Measurements from ENCODE around the gene CD55. TPM values are rescaled to one million over a fixed set of nuclear protein-coding genes. Genes with fewer than 3 reads are reported as not detected.

The CD55 gene
- polyA plus RNA-seq, 1 of the 3 experiments (the other 2 are of a cell fraction), result 10.4 TPM

DNA sequence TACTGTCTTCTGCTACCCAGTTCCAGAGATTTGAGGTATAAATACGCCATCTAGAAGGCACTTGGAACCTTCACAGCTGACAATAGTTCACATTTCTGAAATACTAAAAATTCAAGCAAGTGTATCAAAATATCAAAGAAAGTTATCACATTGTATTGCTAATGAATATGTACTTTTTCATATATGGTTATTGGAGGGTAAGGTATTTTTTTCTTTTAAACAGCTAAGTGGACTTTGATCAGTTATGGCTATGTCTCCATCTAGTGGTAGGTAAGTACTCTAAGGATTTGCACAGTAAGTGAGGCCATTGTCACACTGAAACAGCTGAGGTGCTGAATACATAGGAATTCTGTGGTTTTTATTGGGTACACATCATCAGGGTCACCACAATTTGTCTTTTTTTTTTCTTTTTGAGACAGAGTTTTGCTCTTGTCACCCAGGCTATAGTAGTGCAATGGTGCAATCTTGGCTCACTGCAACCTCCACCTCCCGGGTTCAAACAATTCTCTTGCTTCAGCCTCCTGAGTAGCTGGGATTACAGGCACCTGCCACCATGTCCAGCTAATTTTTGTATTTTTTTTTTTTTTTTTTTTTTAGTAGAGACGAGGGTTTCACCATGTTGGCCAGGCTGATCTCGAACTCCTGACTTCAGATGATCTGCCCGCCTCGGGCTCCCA lies 83.5 kb downstream of the CD55 start:
- Histone ChIP-seq H3K27ac (ENCODE audit: low read depth in 2 of 2, low read length in 1 of 2) (no peak overlapping the region), H3K79me2 (ENCODE audit: insufficient read depth) (no peaks in the 10 kb centered on the region), H3K27me3 (ENCODE audit: insufficient read depth) (peaks cover 32% of the 10 kb centered on the region; the same call in 1 of the 2 replicates), H3K4me2 (no peak overlapping the region), H3F3A (replicated peaks; ENCODE audit: insufficient read depth) (peaks cover 3% of the 10 kb centered on the region), H3K9me3 (no peaks in the 10 kb centered on the region), H2AFZ (ENCODE audit: low read depth) (no peak overlapping the region), H3K9me2 (no peaks in the 10 kb centered on the region), H3K36me3 (replicated peaks in 1 of 2; ENCODE audit: control insufficient read depth in 1 of 2, insufficient read depth in 2 of 2, low read length in 1 of 2) (no peaks in the 10 kb centered on the region), H3K4me3 (ENCODE audit: low read depth in 2 of 2, low read length in 1 of 2) (no peak overlapping the region; a peak in 1 of 4 replicates), H3K9ac (no peak overlapping the region), H4K20me1 (ENCODE audit: insufficient read depth) (no peaks in the 10 kb centered on the region), H3K4me1 (ENCODE audit: control insufficient read depth in 1 of 2, insufficient read depth in 2 of 2, low read depth in 1 of 2, low read length in 1 of 2) (no peaks in the 10 kb centered on the region)
- CTCF ChIA-PET, result interaction anchor here (0.6 to 4.1 kb wide), 39 partner anchors 8 to 750 kb away, joined by 3 to 30 read pairs (median 3); partner anchors contain the start of gene C4BPB
- WGBS (ENCODE audit: low lambda C conversion rate), result 23% methylated on average over 6 of the region's 6 CpGs
- DNase-seq, result peak; percentile 52
- peak; percentile 93 for TF ChIP-seq CTCF (IDR thresholded peaks at IDR 0.05)
- TF ChIP-seq, protein P1, sequence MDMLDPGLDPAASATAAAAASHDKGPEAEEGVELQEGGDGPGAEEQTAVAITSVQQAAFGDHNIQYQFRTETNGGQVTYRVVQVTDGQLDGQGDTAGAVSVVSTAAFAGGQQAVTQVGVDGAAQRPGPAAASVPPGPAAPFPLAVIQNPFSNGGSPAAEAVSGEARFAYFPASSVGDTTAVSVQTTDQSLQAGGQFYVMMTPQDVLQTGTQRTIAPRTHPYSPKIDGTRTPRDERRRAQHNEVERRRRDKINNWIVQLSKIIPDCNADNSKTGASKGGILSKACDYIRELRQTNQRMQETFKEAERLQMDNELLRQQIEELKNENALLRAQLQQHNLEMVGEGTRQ (IDR thresholded peaks at IDR 0.05; ENCODE audit: borderline replicate concordance, low read depth, low read length), result no peak
- TF ChIP-seq CHD2 (IDR thresholded peaks at IDR 0.05; ENCODE audit: low read length, partially characterized antibody), result no peak
- TF ChIP-seq, protein P2, sequence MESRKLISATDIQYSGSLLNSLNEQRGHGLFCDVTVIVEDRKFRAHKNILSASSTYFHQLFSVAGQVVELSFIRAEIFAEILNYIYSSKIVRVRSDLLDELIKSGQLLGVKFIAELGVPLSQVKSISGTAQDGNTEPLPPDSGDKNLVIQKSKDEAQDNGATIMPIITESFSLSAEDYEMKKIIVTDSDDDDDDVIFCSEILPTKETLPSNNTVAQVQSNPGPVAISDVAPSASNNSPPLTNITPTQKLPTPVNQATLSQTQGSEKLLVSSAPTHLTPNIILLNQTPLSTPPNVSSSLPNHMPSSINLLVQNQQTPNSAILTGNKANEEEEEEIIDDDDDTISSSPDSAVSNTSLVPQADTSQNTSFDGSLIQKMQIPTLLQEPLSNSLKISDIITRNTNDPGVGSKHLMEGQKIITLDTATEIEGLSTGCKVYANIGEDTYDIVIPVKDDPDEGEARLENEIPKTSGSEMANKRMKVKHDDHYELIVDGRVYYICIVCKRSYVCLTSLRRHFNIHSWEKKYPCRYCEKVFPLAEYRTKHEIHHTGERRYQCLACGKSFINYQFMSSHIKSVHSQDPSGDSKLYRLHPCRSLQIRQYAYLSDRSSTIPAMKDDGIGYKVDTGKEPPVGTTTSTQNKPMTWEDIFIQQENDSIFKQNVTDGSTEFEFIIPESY (IDR thresholded peaks at IDR 0.05; ENCODE audit: borderline replicate concordance, low read depth), result no peak
- TF ChIP-seq RFX5 (IDR thresholded peaks at IDR 0.05; ENCODE audit: low read length), result no peak
- TF ChIP-seq RAD21 (IDR thresholded peaks at IDR 0.05; ENCODE audit: low read length), result peak; percentile 76
- no peak for TF ChIP-seq TEAD4 (IDR thresholded peaks at IDR 0.05; ENCODE audit: borderline replicate concordance, insufficient read depth)
- TF ChIP-seq GATA2 (CRISPR knock-in tag; IDR thresholded peaks at IDR 0.05), result no peak
- TF ChIP-seq, protein P3, sequence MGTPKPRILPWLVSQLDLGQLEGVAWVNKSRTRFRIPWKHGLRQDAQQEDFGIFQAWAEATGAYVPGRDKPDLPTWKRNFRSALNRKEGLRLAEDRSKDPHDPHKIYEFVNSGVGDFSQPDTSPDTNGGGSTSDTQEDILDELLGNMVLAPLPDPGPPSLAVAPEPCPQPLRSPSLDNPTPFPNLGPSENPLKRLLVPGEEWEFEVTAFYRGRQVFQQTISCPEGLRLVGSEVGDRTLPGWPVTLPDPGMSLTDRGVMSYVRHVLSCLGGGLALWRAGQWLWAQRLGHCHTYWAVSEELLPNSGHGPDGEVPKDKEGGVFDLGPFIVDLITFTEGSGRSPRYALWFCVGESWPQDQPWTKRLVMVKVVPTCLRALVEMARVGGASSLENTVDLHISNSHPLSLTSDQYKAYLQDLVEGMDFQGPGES (IDR thresholded peaks at IDR 0.05; ENCODE audit: low read depth, low read length), result no peak
- peak; percentile 61 for TF ChIP-seq SMC3 (IDR thresholded peaks at IDR 0.05; ENCODE audit: low read depth, low read length)
- TF ChIP-seq EP300 (IDR thresholded peaks at IDR 0.05; ENCODE audit: borderline replicate concordance in 1 of 2, low read depth in 1 of 2, low read length in 1 of 2), result no peak
- no peak for TF ChIP-seq ELF1 (IDR thresholded peaks at IDR 0.05)
- no peak for TF ChIP-seq GABPA (IDR thresholded peaks at IDR 0.05; ENCODE audit: low read depth)
- TF ChIP-seq SIN3A (IDR thresholded peaks at IDR 0.05; ENCODE audit: borderline replicate concordance, low read depth, low read length), result no peak
- POLR2A ChIA-PET, result no interaction called here
